ENCODE data around the gene CTSH.
A peak's percentile ranks its signal among the peaks of the same experiment; 100 is the strongest.

The CTSH gene

DNA sequence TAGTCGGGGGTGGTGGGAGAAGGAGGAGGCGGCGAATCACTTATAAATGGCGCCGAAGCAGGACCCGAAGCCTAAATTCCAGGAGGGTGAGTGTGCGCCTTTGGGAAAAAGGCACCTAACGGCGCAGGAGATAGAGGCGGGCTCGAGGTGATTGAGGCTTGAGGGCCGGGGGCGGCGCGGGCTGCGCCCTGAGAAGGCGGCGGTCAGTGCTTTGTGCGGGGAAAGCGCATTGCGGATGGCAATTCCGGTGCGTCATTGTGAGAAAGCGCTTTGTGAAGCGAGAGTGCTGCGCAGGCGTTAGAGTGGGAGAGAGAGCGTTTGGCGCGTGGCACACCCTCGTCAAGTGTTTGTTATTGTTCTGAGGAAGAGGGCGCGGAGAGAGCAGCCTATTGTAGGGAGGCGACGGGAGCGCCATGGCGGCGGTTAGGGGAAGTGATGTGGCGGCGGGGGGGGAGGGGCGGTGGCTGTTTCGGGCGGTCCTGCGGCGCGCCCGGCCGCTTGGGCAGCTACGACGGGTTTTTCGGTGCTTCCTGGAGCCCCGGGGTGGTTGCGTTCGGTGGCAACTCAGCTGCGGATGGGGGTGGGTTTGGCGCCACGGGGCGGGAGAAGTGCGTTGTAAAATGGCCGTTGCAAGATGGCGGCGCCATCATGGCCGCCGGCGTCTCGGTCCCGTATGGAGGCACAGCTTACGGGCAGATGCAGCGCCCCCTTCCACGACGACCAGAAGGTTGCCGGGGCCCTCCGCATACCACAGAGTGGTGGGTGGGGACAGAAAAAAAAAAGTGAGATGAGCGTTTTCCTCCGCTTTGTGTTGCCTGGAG, 71.7 kb downstream of the CTSH start:
- Histone ChIP-seq H3K4me3 (peak overlapping the region; percentile 78 to 97 (median 94)), H3K27ac (peak overlapping the region; percentile 95 to 100 (median 99))

DNA sequence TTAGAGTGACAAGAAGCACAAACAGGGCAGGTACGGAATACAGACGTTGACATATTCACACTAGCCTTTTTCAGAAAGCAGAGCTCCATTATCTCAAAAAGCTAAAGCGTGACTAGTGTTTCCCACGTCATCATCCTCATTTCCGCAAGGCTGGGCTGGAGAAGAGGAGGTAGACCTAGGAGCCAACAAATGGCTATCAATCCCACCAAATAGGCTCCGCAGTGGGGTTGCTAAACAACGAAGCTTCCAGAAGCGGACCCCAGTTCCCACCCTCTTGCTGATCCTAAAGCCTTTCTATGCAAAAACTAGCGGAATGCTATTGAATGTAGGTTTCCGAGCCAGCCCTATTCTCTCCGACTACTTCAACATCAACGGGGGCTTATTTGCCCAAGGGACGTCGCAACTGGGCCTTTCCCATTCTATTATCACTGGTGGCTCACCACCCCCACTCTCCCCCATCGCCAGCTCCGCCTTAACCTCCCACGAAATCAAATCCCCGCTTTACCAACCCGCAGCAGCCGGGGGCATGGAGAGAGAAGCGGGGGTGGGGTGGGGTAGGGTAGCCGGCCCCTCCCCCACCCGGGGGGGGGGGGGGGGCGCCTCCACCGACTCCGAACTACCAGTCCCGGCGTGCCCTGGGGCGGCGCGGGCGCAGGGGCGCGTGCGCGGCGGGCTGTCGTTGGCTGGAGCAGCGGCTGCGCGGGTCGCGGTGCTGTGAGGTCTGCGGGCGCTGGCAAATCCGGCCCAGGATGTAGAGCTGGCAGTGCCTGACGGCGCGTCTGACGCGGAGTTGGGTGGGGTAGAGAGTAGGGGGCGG, 72.5 kb downstream of the CTSH start, which contains the start of gene MORF4L1:
Gene MORF4L1 (plus strand): TSS at position 736 of the 817 bp plus-strand sequence. CDS start 128 bp downstream, outside the sequence.
- H3K27ac ChIP-seq = peak within 1 kb of the TSS; percentile 95 to 100 (median 99)
- H3K4me3 ChIP-seq = peak within 1 kb of the TSS; percentile 78 to 97 (median 94)

DNA sequence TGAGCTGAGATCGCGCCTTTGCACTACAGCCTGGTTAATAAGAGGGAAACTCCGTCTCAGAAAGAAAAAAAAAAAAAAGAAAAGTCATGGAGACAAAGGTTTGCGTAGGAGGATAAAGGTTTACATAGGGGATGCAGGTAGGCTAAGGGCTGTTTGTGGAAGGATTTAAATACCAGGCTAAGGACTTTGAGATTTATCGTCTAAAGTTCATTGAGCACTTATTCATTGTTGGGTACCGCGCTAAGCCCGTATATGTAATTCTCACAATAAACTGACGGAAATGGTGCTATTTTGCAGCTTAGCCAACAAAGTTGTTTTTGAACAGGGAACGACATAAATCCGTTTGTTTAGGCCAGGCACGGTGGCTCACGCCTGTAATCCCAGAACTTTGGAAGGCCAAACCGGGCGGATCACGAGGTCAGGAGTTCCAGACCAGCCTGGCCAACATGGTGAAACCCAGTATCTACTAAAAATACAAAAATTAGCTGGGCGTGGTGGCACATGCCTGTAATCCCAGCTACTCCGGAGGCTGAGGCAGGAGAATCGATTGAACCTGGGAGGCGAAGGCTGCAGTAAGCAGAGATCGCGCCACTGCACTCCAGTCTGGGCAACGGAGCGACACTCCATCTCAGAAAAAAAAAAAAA, 73.2 kb downstream of the CTSH start:
- Histone ChIP-seq H3K27ac (peak overlapping the region in 11 of 21 experiments; percentile 95 to 100 (median 100)), H3K4me3 (peak overlapping the region in 1 of 7 experiments; percentile 78)
